ENCODE results near the gene FUBP3.

GRCh38 chr9:130608554-130609134 is 29.3 kb downstream of the FUBP3 start:
- no peak for TF ChIP-seq POLR2A (IDR thresholded peaks at IDR 0.05)
- no peak for TF ChIP-seq CTCF (IDR thresholded peaks at IDR 0.05 in 4 of 5, conservative IDR thresholded peaks at IDR 0.05 in 1 of 5)

Measured in gastrocnemius medialis (tissue), 4 donors.